ENCODE results near the gene AOPEP. TPM values are rescaled to one million over a fixed set of nuclear protein-coding genes. Genes with fewer than 3 reads are reported as not detected.

The AOPEP gene
- total RNA-seq, 2 experiments from 2014 or later: 9.5 TPM

GRCh38 chr9:95030344-95030743 lies 303.8 kb downstream of the AOPEP start:
- peaks cover 2% of the 10 kb centered on the region for H3K4me1 Mint-ChIP-seq
- no peaks in the 10 kb centered on the region for H3K9me3 Mint-ChIP-seq
- no peaks in the 10 kb centered on the region for H3K36me3 Mint-ChIP-seq
- no peak overlapping the region for H3K27ac Mint-ChIP-seq
- POLR2A ChIA-PET: no interaction called here
- H3K4me3 Mint-ChIP-seq: no peak overlapping the region
- no peak for DNase-seq
- no peaks in the 10 kb centered on the region for H3K27me3 Mint-ChIP-seq
- ATAC-seq (ENCODE audit: low read depth): no peak

DNA sequence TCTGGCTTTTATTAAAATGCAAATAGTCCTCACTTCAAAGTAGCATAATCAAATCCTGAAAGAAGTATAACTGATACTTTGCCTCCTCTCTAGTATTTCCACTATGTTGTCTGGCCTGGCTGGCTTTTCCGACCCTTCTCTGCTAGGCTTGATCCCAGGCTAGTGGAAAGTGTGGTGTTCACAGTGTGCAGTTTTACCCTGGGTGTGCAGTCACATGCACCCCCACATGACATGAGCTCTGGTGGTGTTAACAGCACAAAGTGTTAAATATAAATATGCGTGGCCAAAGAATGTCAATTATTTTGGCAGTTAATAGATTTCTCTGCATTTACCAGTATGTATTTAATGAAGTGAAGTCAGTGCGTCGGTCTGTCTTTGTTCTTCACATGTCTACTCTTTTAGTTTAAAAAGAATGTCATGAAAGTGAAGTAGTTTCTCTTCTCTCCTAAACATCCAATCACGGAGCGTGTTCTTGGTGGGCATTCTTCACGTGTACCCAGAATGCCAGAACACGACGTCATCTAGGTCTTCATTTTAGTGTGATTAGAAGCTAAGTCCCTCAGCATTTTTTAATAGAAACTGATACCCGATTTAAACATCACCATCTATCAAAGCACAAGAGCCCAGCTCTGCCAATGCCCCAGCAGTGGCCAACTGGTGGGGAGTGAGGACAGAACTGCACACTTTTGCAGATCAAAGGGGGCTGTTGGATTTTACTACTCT lies 304.6 kb downstream of the AOPEP start:
- Mint-ChIP-seq H3K27ac (no peak overlapping the region), H3K4me1 (peaks cover 2% of the 10 kb centered on the region)
- POLR2A ChIA-PET: no interaction called here

DNA sequence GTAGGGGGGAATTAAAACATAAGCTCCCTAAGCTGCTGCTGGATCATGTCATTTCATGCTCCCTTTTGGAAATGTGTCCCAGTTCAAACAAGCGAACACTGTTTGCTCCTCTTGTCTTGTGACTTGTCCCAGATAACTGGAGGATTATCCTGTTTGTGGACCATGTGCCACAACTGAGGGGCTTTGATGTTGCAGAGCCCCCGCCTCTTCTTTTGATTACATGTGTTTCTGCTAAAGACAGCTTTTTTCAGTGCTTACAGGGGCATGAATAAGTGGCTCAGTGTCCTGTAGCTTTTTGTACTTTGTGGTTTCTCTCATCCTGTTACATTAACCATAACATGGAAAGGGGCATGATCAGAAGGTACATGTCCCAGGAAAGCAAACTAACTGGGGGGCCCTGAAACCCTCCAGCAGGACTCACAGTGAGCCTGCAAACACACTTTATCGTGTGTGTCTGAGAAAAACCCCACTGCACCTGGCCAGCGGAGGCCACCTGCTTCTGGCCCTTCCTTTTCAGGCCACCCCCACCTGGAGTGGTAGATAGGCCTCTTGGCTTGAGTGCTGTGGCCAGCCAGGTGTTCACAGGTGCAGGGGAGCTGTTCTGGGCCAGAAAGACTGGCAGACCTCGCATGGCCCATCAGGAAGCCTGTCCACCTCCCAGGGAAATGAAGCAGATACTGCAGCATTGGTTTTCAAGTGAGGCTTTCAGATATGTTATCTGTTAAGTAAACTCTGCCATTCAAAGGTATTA lies 305.4 kb downstream of the AOPEP start:
- POLR2A ChIA-PET: no interaction called here
- DNase-seq: no peak
- no peak for ATAC-seq (ENCODE audit: low read depth)
- H3K9me3 Mint-ChIP-seq: no peaks in the 10 kb centered on the region
- no peak overlapping the region for H3K27ac Mint-ChIP-seq
- H3K4me3 Mint-ChIP-seq: no peak overlapping the region
- H3K36me3 Mint-ChIP-seq: no peaks in the 10 kb centered on the region
- peaks cover 2% of the 10 kb centered on the region for H3K4me1 Mint-ChIP-seq
- H3K27me3 Mint-ChIP-seq: no peaks in the 10 kb centered on the region

More for the DNA sequence above, 304.6 kb downstream of the AOPEP start:
- H3K9me3 Mint-ChIP-seq: no peaks in the 10 kb centered on the region
- ATAC-seq (ENCODE audit: low read depth): no peak
- H3K36me3 Mint-ChIP-seq: no peaks in the 10 kb centered on the region
- H3K4me3 Mint-ChIP-seq: no peak overlapping the region
- H3K27me3 Mint-ChIP-seq: no peaks in the 10 kb centered on the region
- no peak for DNase-seq

GRCh38 chr9:95032580-95033341 lies 306.3 kb downstream of the AOPEP start:
- Mint-ChIP-seq H3K27ac (no peak overlapping the region), H3K36me3 (no peaks in the 10 kb centered on the region), H3K9me3 (no peaks in the 10 kb centered on the region), H3K27me3 (no peaks in the 10 kb centered on the region), H3K4me1 (peaks cover 2% of the 10 kb centered on the region), H3K4me3 (no peak overlapping the region)
- POLR2A ChIA-PET: no interaction called here
- ATAC-seq (ENCODE audit: low read depth) (no peak), DNase-seq (no peak)

DNA sequence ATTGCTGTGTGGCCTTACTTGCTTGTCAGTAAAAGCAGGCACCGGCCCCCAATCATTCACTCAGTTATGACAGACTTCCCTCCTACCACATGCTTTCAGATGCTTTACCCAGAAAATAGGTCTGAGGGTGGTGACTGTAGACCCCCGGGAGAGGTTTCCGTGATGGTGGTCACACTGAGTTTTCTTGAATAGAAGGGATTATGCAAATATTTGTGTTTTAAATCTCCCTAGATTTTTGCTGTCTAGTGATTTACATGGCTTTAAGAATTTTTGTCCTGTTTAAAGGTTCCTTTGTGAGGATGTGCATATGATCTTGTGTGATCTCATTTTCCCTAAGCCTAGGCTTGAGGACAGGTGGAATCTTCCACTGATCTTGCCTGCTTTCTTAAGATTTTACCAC lies 309.3 kb downstream of the AOPEP start:
- Mint-ChIP-seq H3K27me3 (no peaks in the 10 kb centered on the region), H3K9me3 (no peaks in the 10 kb centered on the region), H3K4me1 (peaks cover 2% of the 10 kb centered on the region), H3K27ac (no peak overlapping the region), H3K4me3 (no peak overlapping the region), H3K36me3 (no peaks in the 10 kb centered on the region)
- POLR2A ChIA-PET: interaction anchor here (0.6 kb wide), 1 partner anchor 367 kb away, joined by 3 read pairs; no protein-coding TSS in a partner anchor
- ATAC-seq (ENCODE audit: low read depth) (no peak), DNase-seq (no peak)

GRCh38 chr9:95036676-95037075 lies 310.2 kb downstream of the AOPEP start:
- H3K4me1 Mint-ChIP-seq: peaks cover 2% of the 10 kb centered on the region
- no peaks in the 10 kb centered on the region for H3K9me3 Mint-ChIP-seq
- no peak overlapping the region for H3K4me3 Mint-ChIP-seq
- no peak overlapping the region for H3K27ac Mint-ChIP-seq
- no peaks in the 10 kb centered on the region for H3K36me3 Mint-ChIP-seq
- no peaks in the 10 kb centered on the region for H3K27me3 Mint-ChIP-seq
- no peak for DNase-seq
- ATAC-seq (ENCODE audit: low read depth): no peak
- POLR2A ChIA-PET: no interaction called here

DNA sequence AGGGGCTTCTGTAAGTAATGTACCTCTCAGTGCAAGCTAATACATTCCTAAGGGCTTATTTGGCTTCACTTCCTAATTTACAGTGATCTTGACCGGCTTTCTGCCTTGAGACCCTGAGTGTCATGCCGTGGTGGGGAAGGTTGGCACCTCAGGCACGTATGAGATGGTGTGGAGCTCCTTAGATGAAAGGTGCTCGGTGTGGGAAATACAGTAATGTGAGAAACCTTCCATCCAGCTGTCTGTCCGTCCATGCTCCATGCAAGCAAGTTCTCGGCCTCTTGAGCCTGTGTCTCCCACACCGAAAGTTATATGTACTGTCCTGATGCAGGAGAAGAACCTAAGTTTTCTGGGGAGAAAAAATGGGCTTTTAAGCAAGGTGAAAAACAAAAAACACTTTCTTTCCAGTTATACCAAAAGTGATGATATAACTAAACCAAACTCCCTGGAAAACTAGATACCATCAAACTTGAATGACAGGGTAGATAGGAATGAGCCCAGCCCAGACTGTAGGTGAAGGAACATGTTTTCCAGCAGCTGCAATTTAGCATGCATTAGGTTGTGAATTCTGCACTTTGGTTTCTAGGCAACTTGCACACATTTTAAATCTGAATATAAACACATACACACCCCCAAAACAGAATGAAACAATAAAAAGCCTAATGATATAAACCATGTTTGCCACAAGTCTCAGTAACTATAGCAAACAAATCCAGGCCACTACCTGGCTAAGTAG lies 311.5 kb downstream of the AOPEP start:
- Mint-ChIP-seq H3K4me1 (no peaks in the 10 kb centered on the region), H3K9me3 (no peaks in the 10 kb centered on the region), H3K4me3 (no peak overlapping the region), H3K36me3 (no peaks in the 10 kb centered on the region), H3K27ac (no peak overlapping the region), H3K27me3 (no peaks in the 10 kb centered on the region)
- POLR2A ChIA-PET: no interaction called here
- ATAC-seq (ENCODE audit: low read depth) (no peak), DNase-seq (no peak)

DNA sequence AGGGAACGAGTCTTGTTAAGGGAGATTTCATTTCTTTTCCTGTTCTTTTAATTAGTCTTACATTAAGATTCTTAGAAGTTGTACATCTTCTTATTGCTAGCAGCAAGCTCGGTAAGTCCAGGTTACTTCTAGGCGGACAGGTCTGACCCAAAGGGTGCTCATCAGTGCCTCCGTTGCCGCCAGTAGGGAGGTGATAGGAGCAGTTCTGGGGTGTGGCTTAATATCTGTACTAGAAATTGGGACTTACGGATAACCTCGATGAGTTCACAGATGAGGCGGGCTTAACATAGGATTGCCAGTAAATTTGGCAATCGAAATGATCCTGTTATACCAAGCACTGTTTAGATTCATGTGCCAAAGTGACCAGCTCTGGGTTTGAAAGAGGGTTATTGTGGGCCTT lies 312.2 kb downstream of the AOPEP start:
- no peak for ATAC-seq (ENCODE audit: low read depth)
- Mint-ChIP-seq H3K27me3 (no peaks in the 10 kb centered on the region), H3K4me1 (no peaks in the 10 kb centered on the region), H3K36me3 (no peaks in the 10 kb centered on the region), H3K9me3 (no peaks in the 10 kb centered on the region), H3K4me3 (no peak overlapping the region), H3K27ac (no peak overlapping the region)
- POLR2A ChIA-PET: no interaction called here
- no peak for DNase-seq

GRCh38 chr9:95040106-95040505 lies 313.6 kb downstream of the AOPEP start:
- DNase-seq (no peak), ATAC-seq (ENCODE audit: low read depth) (no peak)
- Mint-ChIP-seq H3K27ac (no peak overlapping the region), H3K4me1 (no peaks in the 10 kb centered on the region), H3K27me3 (no peaks in the 10 kb centered on the region), H3K9me3 (no peaks in the 10 kb centered on the region), H3K4me3 (no peak overlapping the region), H3K36me3 (no peaks in the 10 kb centered on the region)
- POLR2A ChIA-PET: no interaction called here

DNA sequence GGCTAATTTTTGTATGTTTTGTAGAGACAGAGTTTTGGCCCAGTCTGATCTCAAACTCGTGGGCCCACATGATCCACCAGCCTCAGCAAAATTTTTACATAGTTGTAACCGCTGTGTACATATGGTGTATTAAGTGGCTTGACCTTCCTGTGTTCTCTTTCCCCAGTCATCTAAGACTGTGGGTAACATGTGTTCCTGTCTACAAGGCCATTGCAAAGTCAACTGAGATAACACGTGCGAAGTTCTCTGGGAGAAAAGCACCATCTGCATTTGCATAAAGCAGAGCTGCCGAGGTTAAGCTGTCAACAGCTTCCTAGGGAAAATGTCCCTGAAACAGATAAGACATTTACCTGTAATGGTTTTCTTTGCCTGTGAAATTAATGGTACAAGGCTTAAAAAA lies 317.3 kb downstream of the AOPEP start:
- Mint-ChIP-seq H3K27ac (no peak overlapping the region), H3K4me1 (peaks cover 2% of the 10 kb centered on the region), H3K9me3 (no peaks in the 10 kb centered on the region), H3K36me3 (no peaks in the 10 kb centered on the region), H3K27me3 (peaks cover 21% of the 10 kb centered on the region), H3K4me3 (no peak overlapping the region)
- DNase-seq: no peak
- no peak for ATAC-seq (ENCODE audit: low read depth)
- POLR2A ChIA-PET: no interaction called here

- H3K4me1 Mint-ChIP-seq: peaks cover 6% of the 10 kb centered on the region
- no peaks in the 10 kb centered on the region for H3K9me3 Mint-ChIP-seq
- peaks cover 31% of the 10 kb centered on the region for H3K27me3 Mint-ChIP-seq
- H3K27ac Mint-ChIP-seq: no peak overlapping the region
- H3K4me3 Mint-ChIP-seq: no peak overlapping the region
- no peak for ATAC-seq (ENCODE audit: low read depth)
- no peaks in the 10 kb centered on the region for H3K36me3 Mint-ChIP-seq
- POLR2A ChIA-PET: no interaction called here
- DNase-seq: no peak
These were observed 318.4 kb downstream of the AOPEP start for GRCh38 chr9:95044731-95045508.

DNA sequence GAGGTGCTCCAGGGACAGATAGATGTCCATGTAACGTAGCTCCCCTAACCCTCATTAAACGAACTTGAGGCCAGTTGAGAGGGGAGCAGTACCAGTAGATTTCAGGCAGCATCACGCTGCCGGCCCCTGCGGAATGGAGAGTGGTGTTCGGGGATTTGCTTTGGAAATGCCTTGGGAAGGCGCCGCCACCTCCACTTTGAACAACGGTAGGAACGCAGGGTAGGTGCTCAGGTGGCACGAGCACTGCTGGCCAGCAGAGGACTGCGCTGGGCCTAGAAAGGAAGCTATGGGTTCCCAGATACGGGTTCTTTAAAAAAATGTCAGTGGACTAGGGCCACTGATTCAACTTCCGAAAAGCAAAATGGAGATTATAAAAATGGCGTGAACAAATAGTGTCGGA lies 319.3 kb downstream of the AOPEP start:
- POLR2A ChIA-PET: no interaction called here
- DNase-seq (no peak), ATAC-seq (ENCODE audit: low read depth) (no peak)
- H3K9me3 Mint-ChIP-seq: no peaks in the 10 kb centered on the region
- no peak overlapping the region for H3K4me3 Mint-ChIP-seq
- no peaks in the 10 kb centered on the region for H3K36me3 Mint-ChIP-seq
- H3K27ac Mint-ChIP-seq: no peak overlapping the region
- H3K27me3 Mint-ChIP-seq: peaks cover 39% of the 10 kb centered on the region
- H3K4me1 Mint-ChIP-seq: peaks cover 6% of the 10 kb centered on the region
